Esophagus squamous epithelium (tissue), 4 donors: ENCODE measurements around the gene SCNN1G.
A peak's percentile ranks its signal among the peaks of the same experiment; 100 is the strongest.

Experiments
- CTCF ChIP-seq, 6 experiments: fragments of 450-650 bp in 4 of 6; fragments of 200-600 bp in 2 of 6; sonication (generic) in 2 of 6; IDR thresholded peaks; one replicate each; pipeline ENCODE4 v1.5.1; 2016 to 2019; ENCODE audit warnings: antibody characterized with exemption in 6 of 6, mild to moderate bottlenecking in 4 of 6, moderate library complexity in 4 of 6
- POLR2A ChIP-seq, 4 donors: fragments of 450-650 bp; IDR thresholded peaks; one replicate each; pipeline ENCODE4 v1.6.1; 2017; ENCODE audit warnings: antibody characterized with exemption in 4 of 4, mild to moderate bottlenecking in 4 of 4, moderate library complexity in 3 of 4

GRCh38 chr16:23141959-23142740 is 40.4 kb upstream of the SCNN1G start:
- no peak for TF ChIP-seq CTCF (IDR thresholded peaks at IDR 0.05)
- peak in 1 of 4 donors; percentile 18 for TF ChIP-seq POLR2A (IDR thresholded peaks at IDR 0.05)
